ENCODE measurements around the gene CTU2.

GRCh38 chr16:88731699-88732098 is 25.4 kb downstream of the CTU2 start:
- no peak for TF ChIP-seq CTCF (IDR thresholded peaks at IDR 0.05)
- no peak for TF ChIP-seq POLR2A (IDR thresholded peaks at IDR 0.05)

Data from esophagus squamous epithelium (tissue), 4 donors.